PC-3 (cell line): ENCODE data around the gene DMAC2L. TPM values are rescaled to one million over a fixed set of nuclear protein-coding genes. Genes with fewer than 3 reads are reported as not detected.
A peak's percentile ranks its signal among the peaks of the same experiment; 100 is the strongest.
"Not testable (repeated sequence)": the region's sequence is repeated elsewhere in the genome, so short reads cannot be mapped to it uniquely, and the experiment has no call there.

Source experiments
- ATAC-seq: fragments of 200-7000 bp; cut with Tn5 transposase; 2 replicates; pipeline ENCODE4 v1.9.1; 2020; ENCODE audit warnings: mild to moderate bottlenecking, moderate library complexity
- BruUV-seq: library from RNA; stranded (reverse); fragments of 400-500 nt; replicated peaks from 2 replicates; lab custom pipeline; 2021; lab: Mats Ljungman, UMichigan
- CTCF ChIA-PET: fragments of 300-600 bp; sonication (Branson Sonifier 250); formaldehyde crosslinking; loops from one replicate; lab custom pipeline; 2022; ENCODE audit warnings: antibody characterized with exemption; lab: Charles Lee
- POLR2A ChIA-PET: fragments of 300-600 bp; sonication (Branson Sonifier 250); formaldehyde crosslinking; loops from one replicate; lab custom pipeline; 2022; ENCODE audit warnings: antibody characterized with exemption; ENCODE audit not compliant: unreplicated experiment; lab: Charles Lee
- DNase-seq: peaks from one replicate; pipeline ENCODE4 v3.0.0-alpha.2; 2015
- H2AFZ ChIP-seq: fragments of 300-600 bp; sonication (generic); 2 replicates; pipeline ENCODE4 v1.6.0; 2016; ENCODE audit warnings: antibody characterized with exemption, low read length
- H3F3A ChIP-seq: fragments of 300-600 bp; sonication (generic); one replicate; pipeline ENCODE4 v1.6.0; 2017; ENCODE audit warnings: antibody characterized with exemption, low read length, control low read depth, mild to moderate bottlenecking; ENCODE audit not compliant: unreplicated experiment
- H3K27ac ChIP-seq: fragments of 300-600 bp; sonication (generic); 2 replicates; pipeline ENCODE4 v1.5.1; 2016; ENCODE audit warnings: mild to moderate bottlenecking, low read length
- H3K27me3 ChIP-seq: fragments of 300-600 bp; sonication (generic); 2 replicates; pipeline ENCODE4 v1.6.1; 2016; ENCODE audit warnings: low read length, mixed read lengths
- H3K36me3 ChIP-seq: fragments of 300-600 bp; sonication (generic); 2 replicates; pipeline ENCODE4 v1.6.1; 2016; ENCODE audit warnings: low read depth, mixed run types, low read length, mixed read lengths
- H3K4me1 ChIP-seq: fragments of 300-600 bp; sonication (generic); 2 replicates; pipeline ENCODE4 v1.5.1; 2016; ENCODE audit warnings: low read length; ENCODE audit not compliant: insufficient read depth
- H3K4me2 ChIP-seq: fragments of 300-600 bp; sonication (generic); 2 replicates; pipeline ENCODE4 v1.6.0; 2016; ENCODE audit warnings: low read length
- H3K4me3 ChIP-seq: fragments of 300-600 bp; sonication (generic); 2 replicates; pipeline ENCODE4 v1.5.1; 2016; ENCODE audit warnings: mild to moderate bottlenecking, low read length, mixed read lengths
- H3K79me2 ChIP-seq: fragments of 300-600 bp; sonication (generic); 2 replicates; pipeline ENCODE4 v1.6.1; 2017; ENCODE audit warnings: low read length, mixed read lengths
- H3K9ac ChIP-seq: fragments of 300-600 bp; sonication (generic); 2 replicates; pipeline ENCODE4 v1.6.0; 2016; ENCODE audit warnings: mild to moderate bottlenecking, low read length
- H3K9me2 ChIP-seq: fragments of 300-600 bp; sonication (generic); replicated peaks from 2 replicates; pipeline ENCODE4 v1.6.1; 2016; ENCODE audit warnings: mixed run types, low read length, mixed read lengths
- H3K9me3 ChIP-seq: fragments of 300-600 bp; sonication (generic); 2 replicates; pipeline ENCODE4 v1.6.1; 2016; ENCODE audit warnings: low read length, mixed read lengths
- H4K20me1 ChIP-seq: fragments of 300-600 bp; sonication (generic); 2 replicates; pipeline ENCODE4 v1.6.1; 2016; ENCODE audit warnings: low read length, mixed read lengths
- CTCF ChIP-seq: fragments of 300-600 bp; sonication (generic); conservative IDR thresholded peaks from 2 replicates; pipeline ENCODE4 v1.5.1; 2017; ENCODE audit warnings: antibody characterized with exemption, low read depth, mild to moderate bottlenecking, low read length
- EZH2 ChIP-seq: fragments of 300-600 bp; sonication (generic); IDR thresholded peaks from one replicate; pipeline ENCODE4 v1.6.1; 2017; ENCODE audit warnings: antibody characterized with exemption, mild to moderate bottlenecking, low read length; ENCODE audit not compliant: unreplicated experiment
- EZH2phosphoT487 ChIP-seq: fragments of 300-600 bp; sonication (generic); IDR thresholded peaks from 2 replicates; pipeline ENCODE4 v1.6.1; 2018; ENCODE audit warnings: mild to moderate bottlenecking, antibody characterized with exemption, low read length, borderline replicate concordance
- intact Hi-C: fragments of 100-400 bp; cut with micrococcal nuclease; formaldehyde crosslinking; loops from 2 replicates; pipeline ENCODE4 v1.9.0; 2023
- total RNA-seq: library from RNA; depleted of rRNA; stranded (reverse); fragments of >200 nt; gene quantifications from 2 replicates; pipeline ENCODE4 v1.2.3, GENCODE V29; 2014

The DMAC2L gene
- total RNA-seq, 1 experiment from 2014 or later: 18.1 TPM

- H3K4me3 ChIP-seq: no peak overlapping the region
- BruUV-seq: no TSS peak
- CTCF ChIA-PET: interaction anchor here (0.6 kb wide), 2 partner anchors 16 to 182 kb away, joined by 3 to 5 read pairs; no protein-coding TSS in a partner anchor
- no peaks in the 10 kb centered on the region for H3K79me2 ChIP-seq
- TF ChIP-seq EZH2phosphoT487: no peak
- no peak for TF ChIP-seq CTCF
- no peak for TF ChIP-seq EZH2
- H2AFZ ChIP-seq: no peak overlapping the region
- peak overlapping the region; percentile 4; the same call in 1 of the 2 replicates for H3K4me2 ChIP-seq
- intact Hi-C loops: loop anchor here (2.0 kb wide), 1 partner anchor 36 kb away; the partner anchor contains the start of gene CDKL1
- H3K9me3 ChIP-seq: no peaks in the 10 kb centered on the region
- no peaks in the 10 kb centered on the region for H4K20me1 ChIP-seq
- H3F3A ChIP-seq: no peaks in the 10 kb centered on the region
- H3K27me3 ChIP-seq: no peaks in the 10 kb centered on the region
- DNase-seq (peak; percentile 86), ATAC-seq (peak; percentile 81)
- POLR2A ChIA-PET: interaction anchor here (0.6 to 0.7 kb wide), 2 partner anchors 17 to 37 kb away, joined by 3 to 4 read pairs; no protein-coding TSS in a partner anchor
- H3K36me3 ChIP-seq: no peaks in the 10 kb centered on the region
- H3K9me2 ChIP-seq: no peaks in the 10 kb centered on the region
- H3K27ac ChIP-seq: peak overlapping the region; percentile 53
- H3K4me1 ChIP-seq: peaks cover 20% of the 10 kb centered on the region
- H3K9ac ChIP-seq: no peak overlapping the region
Measured at GRCh38 chr14:50360851-50361250, 48.7 kb downstream of the DMAC2L start.

GRCh38 chr14:50361473-50362403 lies 49.6 kb downstream of the DMAC2L start:
- not testable (repeated sequence) for DNase-seq, H2AFZ ChIP-seq, BruUV-seq, ATAC-seq, H3K27me3 ChIP-seq, H3F3A ChIP-seq, H4K20me1 ChIP-seq, H3K4me3 ChIP-seq, H3K79me2 ChIP-seq, H3K9me2 ChIP-seq, H3K9me3 ChIP-seq, H3K36me3 ChIP-seq, H3K9ac ChIP-seq
- ChIA-PET CTCF (interaction anchor here (0.6 kb wide), 1 partner anchor 17 kb away, joined by 5 read pairs; no protein-coding TSS in a partner anchor), POLR2A (interaction anchor here (0.6 kb wide), 1 partner anchor 36 kb away, joined by 3 read pairs; no protein-coding TSS in a partner anchor)
- Histone ChIP-seq H3K4me2 (peak overlapping the region; percentile 4; the same call in 1 of the 2 replicates), H3K4me1 (peaks cover 20% of the 10 kb centered on the region), H3K27ac (peak overlapping the region; percentile 22)
- intact Hi-C loops: loop anchor here (2.0 kb wide), 1 partner anchor 35 kb away; the partner anchor contains the start of gene CDKL1

- TF ChIP-seq EZH2: no peak
- TF ChIP-seq EZH2phosphoT487: no peak
- no peak for TF ChIP-seq CTCF
- POLR2A ChIA-PET: no interaction called here
Measured at GRCh38 chr14:50362764-50363713, 50.9 kb downstream of the DMAC2L start.

More at GRCh38 chr14:50362764-50363713, 50.9 kb downstream of the DMAC2L start:
- CTCF ChIA-PET: no interaction called here
- Histone ChIP-seq H3K4me1 (peaks cover 20% of the 10 kb centered on the region), H3K9ac (no peak overlapping the region), H3K79me2 (no peaks in the 10 kb centered on the region), H4K20me1 (no peaks in the 10 kb centered on the region), H3K4me2 (no peak overlapping the region), H3K9me2 (no peaks in the 10 kb centered on the region), H3K4me3 (no peak overlapping the region), H3F3A (no peaks in the 10 kb centered on the region), H3K9me3 (no peaks in the 10 kb centered on the region), H2AFZ (no peak overlapping the region), H3K27me3 (no peaks in the 10 kb centered on the region), H3K27ac (no peak overlapping the region), H3K36me3 (no peaks in the 10 kb centered on the region)
- intact Hi-C loops: no loop called here
- DNase-seq (no peak), ATAC-seq (no peak)
- no TSS peak for BruUV-seq
